T-cell (primary cell): ENCODE results near the gene RNASE12. TPM values are rescaled to one million over a fixed set of nuclear protein-coding genes. Genes with fewer than 3 reads are reported as not detected.

Source experiments
- ATAC-seq, 4 experiments: fragments of 200-7000 bp in 3 of 4; fragments of 150-1000 bp in 1 of 4; cut with Tn5 transposase; replicated peaks in 1 of 4; 1 replicate in 3 of 4; 2 replicates in 1 of 4; pipeline ENCODE4 v1.10.0; 2021; ENCODE audit warnings: moderate library complexity in 3 of 4, mild to moderate bottlenecking in 2 of 4, moderate number of reproducible peaks in 1 of 4
- CTCF ChIA-PET, 2 donors: fragments of 300-600 bp; sonication (Branson Sonifier 250); formaldehyde crosslinking; loops; one replicate each; lab custom pipeline; 2022; ENCODE audit warnings: antibody characterized with exemption in 2 of 2; lab: Charles Lee
- POLR2A ChIA-PET, 2 donors: fragments of 300-600 bp; sonication (Branson Sonifier 250); formaldehyde crosslinking; loops; one replicate each; lab custom pipeline; 2022; ENCODE audit warnings: antibody characterized with exemption in 2 of 2; lab: Charles Lee
- DNase-seq, 35 experiments: peaks; one replicate each; pipeline versions ENCODE4 v3.0.0 to v3.0.0-alpha.2; 2013 to 2023
- H3K27ac ChIP-seq: one replicate; pipeline ENCODE4 v1.5.1; 2013; ENCODE audit warnings: low read length
- H3K27me3 ChIP-seq, 2 experiments: replicated peaks in 1 of 2; 1 replicate in 1 of 2; 2 replicates in 1 of 2; pipeline versions ENCODE4 v1.6.1 to v1.7.0; 2013; ENCODE audit warnings: low read length in 1 of 2, mixed read lengths in 1 of 2; ENCODE audit not compliant: control insufficient read depth in 2 of 2, insufficient read depth in 2 of 2; ENCODE audit errors: extremely low read depth in 1 of 2
- H3K36me3 ChIP-seq, 2 donors: 1 replicate in 1 of 2; 2 replicates in 1 of 2; pipeline versions ENCODE4 v1.6.1 to v1.7.0; 2013; ENCODE audit warnings: low read length in 1 of 2; ENCODE audit not compliant: control insufficient read depth in 2 of 2, insufficient read depth in 1 of 2; ENCODE audit errors: extremely low read depth in 1 of 2
- H3K4me1 ChIP-seq, 2 experiments: 1 replicate in 1 of 2; 2 replicates in 1 of 2; pipeline versions ENCODE4 v1.6.1 to v1.7.0; 2013; ENCODE audit warnings: low read length in 2 of 2, mixed read lengths in 1 of 2; ENCODE audit not compliant: insufficient read depth in 2 of 2, control insufficient read depth in 1 of 2; ENCODE audit errors: extremely low read depth in 1 of 2
- H3K4me3 ChIP-seq, 2 donors: 1 replicate in 1 of 2; 2 replicates in 1 of 2; pipeline versions ENCODE4 v1.5.1 to v1.7.0; 2013; ENCODE audit warnings: mild to moderate bottlenecking in 2 of 2, low read length in 1 of 2, moderate library complexity in 1 of 2; ENCODE audit not compliant: control insufficient read depth in 1 of 2; ENCODE audit errors: extremely low read depth in 1 of 2
- H3K9me3 ChIP-seq: 2 replicates; pipeline ENCODE4 v1.7.0; 2013
- H3K27ac Mint-ChIP-seq, 2 donors: one replicate each; pipeline ENCODE4 v1.8.0; 2020 to 2021; ENCODE audit warnings: mild to moderate bottlenecking in 2 of 2, mixed read lengths in 2 of 2
- H3K27me3 Mint-ChIP-seq, 2 donors: one replicate each; pipeline ENCODE4 v1.8.0; 2021 to 2022; ENCODE audit warnings: mixed read lengths in 2 of 2
- H3K36me3 Mint-ChIP-seq: one replicate; pipeline ENCODE4 v1.8.0; 2021; ENCODE audit warnings: mixed read lengths
- H3K4me1 Mint-ChIP-seq, 3 donors: one replicate each; pipeline ENCODE4 v1.8.0; 2020 to 2022; ENCODE audit warnings: mixed read lengths in 3 of 3, mild to moderate bottlenecking in 1 of 3
- H3K4me3 Mint-ChIP-seq, 3 donors: one replicate each; pipeline ENCODE4 v1.8.0; 2020 to 2022; ENCODE audit warnings: mild to moderate bottlenecking in 3 of 3, mixed read lengths in 3 of 3, moderate library complexity in 3 of 3
- H3K9me3 Mint-ChIP-seq, 3 donors: one replicate each; pipeline ENCODE4 v1.8.0; 2020 to 2022; ENCODE audit warnings: mixed read lengths in 3 of 3
- WGBS: methylation state at CpG from one replicate; pipeline ENCODE4 v1.1.5; 2013; ENCODE audit warnings: missing lambda C conversion rate; ENCODE audit not compliant: insufficient coverage; 5-methylcytosine and 5-hydroxymethylcytosine counted together
- total RNA-seq, 35 experiments: library from RNA in 6 of 35; stranded (reverse) in 6 of 35; fragments of 120-200 nt in 1 of 35; gene quantifications; one replicate each; pipeline versions ENCODE4 v1.2.1 to v1.2.4 and lab custom pipeline; 2013 to 2026

The RNASE12 gene
- total RNA-seq, 5 donors from 2014 or later (not counting 1 experiment from before 2014, with no cell fraction given) = not detected

- H3K4me3 ChIP-seq = no peak overlapping the region
- POLR2A ChIA-PET = no interaction called here
- no peak overlapping the region for H3K27ac ChIP-seq
- Mint-ChIP-seq H3K36me3 (peaks cover 4% of the 10 kb centered on the region), H3K27me3 (peaks cover 7 to 20% of the 10 kb centered on the region in 2 donors), H3K9me3 (no peaks in the 10 kb centered on the region), H3K4me1 (no peaks in the 10 kb centered on the region), H3K4me3 (no peak overlapping the region), H3K27ac (no peak overlapping the region)
- no peak for ATAC-seq
- no peaks in the 10 kb centered on the region for H3K36me3 ChIP-seq
- 86% methylated on average over 6 of the region's 10 CpGs for WGBS
- no peak for DNase-seq
- H3K27me3 ChIP-seq = no peaks in the 10 kb centered on the region
- H3K9me3 ChIP-seq = no peaks in the 10 kb centered on the region
- CTCF ChIA-PET = no interaction called here
- H3K4me1 ChIP-seq = no peaks in the 10 kb centered on the region
Observed at GRCh38 chr14:20548414-20549158, 42.6 kb downstream of the RNASE12 start.

GRCh38 chr14:20546877-20547276 lies 44.3 kb downstream of the RNASE12 start:
- H3K27ac ChIP-seq = no peak overlapping the region
- Mint-ChIP-seq H3K36me3 (peaks cover 4% of the 10 kb centered on the region), H3K27ac (no peak overlapping the region), H3K4me1 (no peaks in the 10 kb centered on the region), H3K9me3 (no peaks in the 10 kb centered on the region), H3K4me3 (no peak overlapping the region), H3K27me3 (peaks cover 7 to 23% of the 10 kb centered on the region in 2 donors)
- ATAC-seq = no peak
- DNase-seq = no peak
- no peak overlapping the region for H3K4me3 ChIP-seq
- no peaks in the 10 kb centered on the region for H3K27me3 ChIP-seq
- H3K36me3 ChIP-seq = no peaks in the 10 kb centered on the region
- ChIA-PET POLR2A (no interaction called here), CTCF (interaction anchor here in 1 of 2 donors (1.2 kb wide), 1 partner anchor 133 kb away, joined by 3 read pairs; no protein-coding TSS in a partner anchor)
- H3K9me3 ChIP-seq = no peaks in the 10 kb centered on the region
- H3K4me1 ChIP-seq = no peaks in the 10 kb centered on the region
- no CpG with 5 or more reads among the region's 3 CpGs for WGBS

Other genes with a start within 250 kb of the RNASE12 start
- gene PARP2, start 247.7 kb downstream of the RNASE12 start, total RNA-seq = 10 to 100 TPM; 14.6 to 21.8 (median 15.8) TPM
- gene TEP1, start 177.9 kb downstream of the RNASE12 start, total RNA-seq = 10 to 100 TPM; 38.5 to 71.5 (median 65.5) TPM
- under 1 TPM; 0.07 to 0.65 (median 0.22) TPM for gene KLHL33, start 155.2 kb downstream of the RNASE12 start, total RNA-seq
- gene OSGEP, start 136.6 kb downstream of the RNASE12 start, total RNA-seq = 10 to 100 TPM; 56.4 to 80.2 (median 61.5) TPM
- 100 to 1,000 TPM in 4 of 5 donors, 10 to 100 TPM in 1; 92.9 to 142 (median 120) TPM for gene APEX1, start 136.2 kb downstream of the RNASE12 start, total RNA-seq
- gene PIP4P1, start 129.9 kb downstream of the RNASE12 start, total RNA-seq = 10 to 100 TPM; 54.2 to 72.8 (median 57.5) TPM
- 10 to 100 TPM; 47.7 to 86.2 (median 77.9) TPM for gene PNP, start 122.0 kb downstream of the RNASE12 start, total RNA-seq
- 1 to 10 TPM in 2 of 5 donors, under 1 TPM in 3; 0.36 to 1.2 (median 0.66) TPM for gene RNASE10, start 85.8 kb downstream of the RNASE12 start, total RNA-seq
- not detected for gene RNASE9, start 30.3 kb downstream of the RNASE12 start, total RNA-seq
- gene RNASE11, start 3.4 kb downstream of the RNASE12 start, total RNA-seq = not detected
- not detected for gene OR6S1, start 50.3 kb upstream of the RNASE12 start, total RNA-seq
- under 1 TPM in 4 of 5 donors, not detected in 1; 0.46 to 0.86 (median 0.56) TPM for gene RNASE4, start 93.2 kb upstream of the RNASE12 start, total RNA-seq
- 1 to 10 TPM in 1 of 5 donors, under 1 TPM in 2, not detected in 2; 0.85 to 1.4 (median 0.99) TPM for gene ANG, start 97.4 kb upstream of the RNASE12 start, total RNA-seq
- not detected for gene EDDM3A, start 154.5 kb upstream of the RNASE12 start, total RNA-seq
- not detected for gene EDDM3B, start 177.0 kb upstream of the RNASE12 start, total RNA-seq
- gene RNASE6, start 189.9 kb upstream of the RNASE12 start, total RNA-seq = 1 to 10 TPM in 4 of 5 donors, under 1 TPM in 1; 0.91 to 2.1 (median 1.3) TPM
- 1 to 10 TPM in 3 of 5 donors, not detected in 2; 1.5 to 2.3 (median 2.0) TPM for gene RNASE1, start 211.5 kb upstream of the RNASE12 start, total RNA-seq